Pericardium fibroblast (primary cell): Measurements from ENCODE around the gene HUS1B. TPM values are rescaled to one million over a fixed set of nuclear protein-coding genes. Genes with fewer than 3 reads are reported as not detected.

Experiments
- total RNA-seq: library from RNA; depleted of rRNA; stranded (reverse); fragments of >200 nt; gene quantifications from 2 replicates; pipeline ENCODE4 v1.2.3, GENCODE V29; 2015

HUS1B gene
- 0.09 TPM in 1 of 2 replicates, not detected in the other for total RNA-seq

DNA sequence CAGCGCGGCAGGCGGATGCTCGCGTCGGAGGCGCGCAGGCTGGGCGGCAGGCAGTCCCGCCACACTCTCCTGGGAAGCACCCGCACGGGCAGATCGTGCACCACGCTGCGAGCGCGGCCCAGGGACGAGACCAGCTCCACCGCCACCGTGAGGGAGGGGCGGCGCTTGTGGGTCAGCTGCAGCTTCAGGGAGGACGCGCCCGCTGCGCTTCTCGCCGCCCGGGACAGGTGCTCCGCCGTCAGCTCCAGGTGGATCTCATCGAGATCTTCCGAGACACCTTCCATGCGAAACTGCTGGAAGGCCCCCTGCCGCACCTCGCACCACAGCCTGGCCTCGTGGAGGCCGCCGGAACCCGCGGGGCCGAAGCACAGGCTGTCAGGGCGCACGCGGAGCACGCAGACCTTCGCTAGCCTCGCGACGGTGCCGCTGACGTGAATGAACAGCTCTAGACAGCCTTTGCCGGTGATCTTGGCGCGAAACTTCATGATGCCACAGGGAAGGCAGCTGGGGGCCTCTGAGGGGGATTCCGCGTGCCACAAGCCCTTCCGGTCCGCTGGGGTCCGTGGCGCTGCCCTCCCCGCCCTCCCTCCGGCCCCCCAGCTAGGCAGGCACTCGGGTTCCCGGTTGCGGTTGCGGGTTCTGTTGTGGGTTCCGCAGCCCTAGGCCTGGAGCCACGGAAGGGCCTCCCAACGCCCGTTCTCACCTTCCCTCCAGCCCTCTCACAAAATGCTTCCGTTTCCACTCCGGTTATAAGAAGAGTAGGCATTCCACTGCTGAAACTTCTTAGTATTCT lies at the start of gene HUS1B:
TSS of gene HUS1B (minus strand) at position 641 of the 793 bp plus-strand sequence. CDS start at position 485, 156 bp downstream.

DNA sequence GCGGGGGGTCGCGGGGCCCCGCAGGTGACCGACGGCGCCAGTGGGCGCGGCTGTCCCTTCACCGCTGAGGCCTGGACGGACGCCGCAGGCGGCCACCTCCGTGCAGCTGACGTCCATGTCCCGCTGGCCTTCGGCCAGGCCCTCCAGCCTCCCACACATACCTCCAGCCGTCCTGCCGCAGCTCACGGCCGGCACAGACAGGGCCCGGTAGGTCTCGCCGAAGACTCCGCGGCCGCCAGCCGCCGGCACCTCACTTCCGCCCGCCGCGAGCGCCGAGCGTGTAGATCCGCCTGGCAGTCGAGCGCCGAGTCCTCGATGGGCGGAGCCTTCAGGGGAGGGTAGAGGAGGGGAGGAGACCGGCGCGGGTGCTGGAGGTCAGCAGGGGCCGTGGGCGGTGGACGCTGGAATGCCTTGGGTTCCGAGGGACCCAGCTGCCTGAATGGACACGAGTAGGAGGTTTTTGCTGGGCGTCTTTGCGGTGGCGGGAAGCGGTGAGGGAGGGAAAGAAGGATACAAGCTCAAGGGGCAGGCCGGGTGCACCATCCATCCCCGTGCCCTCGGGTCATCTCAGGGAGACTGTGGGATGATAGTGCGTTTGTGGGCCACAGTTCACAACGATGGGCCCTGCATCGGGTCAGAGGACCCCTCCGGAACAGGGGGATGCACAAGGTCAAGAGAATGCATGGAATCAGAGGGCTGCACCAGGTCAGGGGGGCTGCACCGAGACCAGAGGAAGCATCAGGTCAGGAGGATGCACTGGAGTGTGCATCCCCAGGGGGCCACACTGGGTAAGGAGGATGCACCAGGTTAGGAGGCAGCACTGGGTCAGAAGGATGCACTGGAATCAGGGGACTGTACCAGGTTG lies 36.2 kb upstream of the HUS1B start, which contains the start of gene EXOC2:
TSS of gene EXOC2 (minus strand) at position 282 of the 865 bp plus-strand sequence. CDS start 55,321 bp downstream, outside the sequence.

Other genes with a start within 250 kb of the HUS1B start
- gene EXOC2, start 36.0 kb upstream of the HUS1B start, total RNA-seq: 18.3 and 18.4 TPM in 2 replicates